Measurements from ENCODE around the gene HBB.

Gene HBB

GRCh38 chr11:5239046-5239445 lies 12.2 kb upstream of the HBB start:
- Histone ChIP-seq H3K27me3 (ENCODE audit: control insufficient read depth in 3 of 3, insufficient read depth in 3 of 3, low read depth in 1 of 3, low read length in 3 of 3) (no peaks in the 10 kb centered on the region), H3K14ac (ENCODE audit: low read length) (no peak overlapping the region), H3K23ac (ENCODE audit: low read depth, low read length, poor library complexity) (no peak overlapping the region), H3K9ac (ENCODE audit: low read depth, low read length, poor library complexity) (no peak overlapping the region), H2AFZ (ENCODE audit: low read length) (no peak overlapping the region), H3K4ac (ENCODE audit: low read length) (no peak overlapping the region), H2BK15ac (ENCODE audit: low read length) (no peak overlapping the region), H3K36me3 (replicated peaks in 1 of 2; ENCODE audit: control insufficient read depth in 2 of 2, insufficient read depth in 2 of 2, low read length in 2 of 2) (no peaks in the 10 kb centered on the region), H3K27ac (replicated peaks; ENCODE audit: low read length) (no peak overlapping the region), H4K8ac (ENCODE audit: low read depth, low read length) (no peak overlapping the region), H3K4me3 (ENCODE audit: low read length in 2 of 2) (no peak overlapping the region), H3K4me2 (ENCODE audit: insufficient read depth, low read length, poor library complexity, severe bottlenecking) (no peak overlapping the region), H3K4me1 (ENCODE audit: control insufficient read depth in 2 of 2, insufficient read depth in 1 of 2, low read depth in 1 of 2, low read length in 2 of 2) (no peaks in the 10 kb centered on the region), H2AK5ac (ENCODE audit: low read depth, low read length) (no peak overlapping the region), H3K18ac (ENCODE audit: low read length) (no peak overlapping the region), H3K79me1 (ENCODE audit: low read depth, low read length) (no peaks in the 10 kb centered on the region), H4K91ac (ENCODE audit: low read depth, low read length, poor library complexity) (no peak overlapping the region), H2BK12ac (ENCODE audit: low read length) (no peak overlapping the region), H3K9me3 (replicated peaks in 1 of 2; ENCODE audit: control insufficient read depth in 2 of 2, insufficient read depth in 1 of 2, low read depth in 1 of 2, low read length in 2 of 2) (no peaks in the 10 kb centered on the region), H2BK120ac (ENCODE audit: low read depth, low read length) (no peak overlapping the region), H2BK5ac (ENCODE audit: low read length) (no peak overlapping the region)
- DNase-seq (ENCODE audit: low spot score): no peak

GRCh38 chr11:5238486-5238885 lies 11.6 kb upstream of the HBB start:
- H3K4ac ChIP-seq (ENCODE audit: low read length): no peak overlapping the region
- H2AFZ ChIP-seq (ENCODE audit: low read length): no peak overlapping the region
- H3K23ac ChIP-seq (ENCODE audit: low read depth, low read length, poor library complexity): no peak overlapping the region
- H3K18ac ChIP-seq (ENCODE audit: low read length): no peak overlapping the region
- H3K14ac ChIP-seq (ENCODE audit: low read length): no peak overlapping the region
- H3K27ac ChIP-seq (replicated peaks; ENCODE audit: low read length): no peak overlapping the region
- H3K27me3 ChIP-seq (ENCODE audit: control insufficient read depth in 3 of 3, insufficient read depth in 3 of 3, low read depth in 1 of 3, low read length in 3 of 3): no peaks in the 10 kb centered on the region
- no peak for DNase-seq (ENCODE audit: low spot score)
- H2BK15ac ChIP-seq (ENCODE audit: low read length): no peak overlapping the region
- no peak overlapping the region for H3K9ac ChIP-seq (ENCODE audit: low read depth, low read length, poor library complexity)
- H2BK5ac ChIP-seq (ENCODE audit: low read length): no peak overlapping the region
- no peak overlapping the region for H4K8ac ChIP-seq (ENCODE audit: low read depth, low read length)
- no peak overlapping the region for H3K4me3 ChIP-seq (ENCODE audit: low read length in 2 of 2)
- no peaks in the 10 kb centered on the region for H3K9me3 ChIP-seq (replicated peaks in 1 of 2; ENCODE audit: control insufficient read depth in 2 of 2, insufficient read depth in 1 of 2, low read depth in 1 of 2, low read length in 2 of 2)
- WGBS, 2 donors (ENCODE audit: extremely low coverage in 2 of 2, insufficient read length in 2 of 2, insufficient replicate concordance in 1 of 2): no CpG with 5 or more reads among the region's 2 CpGs
- no peak overlapping the region for H2BK12ac ChIP-seq (ENCODE audit: low read length)
- no peak overlapping the region for H2BK120ac ChIP-seq (ENCODE audit: low read depth, low read length)
- H3K79me1 ChIP-seq (ENCODE audit: low read depth, low read length): no peaks in the 10 kb centered on the region
- H4K91ac ChIP-seq (ENCODE audit: low read depth, low read length, poor library complexity): no peak overlapping the region
- H3K4me1 ChIP-seq (ENCODE audit: control insufficient read depth in 2 of 2, insufficient read depth in 1 of 2, low read depth in 1 of 2, low read length in 2 of 2): no peaks in the 10 kb centered on the region
- no peaks in the 10 kb centered on the region for H3K36me3 ChIP-seq (replicated peaks in 1 of 2; ENCODE audit: control insufficient read depth in 2 of 2, insufficient read depth in 2 of 2, low read length in 2 of 2)
- no peak overlapping the region for H3K4me2 ChIP-seq (ENCODE audit: insufficient read depth, low read length, poor library complexity, severe bottlenecking)
- H2AK5ac ChIP-seq (ENCODE audit: low read depth, low read length): no peak overlapping the region

GRCh38 chr11:5237420-5237819 lies 10.5 kb upstream of the HBB start:
- no peak overlapping the region for H2AFZ ChIP-seq (ENCODE audit: low read length)
- H3K27ac ChIP-seq (replicated peaks; ENCODE audit: low read length): no peak overlapping the region
- H3K4ac ChIP-seq (ENCODE audit: low read length): no peak overlapping the region
- H3K18ac ChIP-seq (ENCODE audit: low read length): no peak overlapping the region
- no peaks in the 10 kb centered on the region for H3K36me3 ChIP-seq (replicated peaks in 1 of 2; ENCODE audit: control insufficient read depth in 2 of 2, insufficient read depth in 2 of 2, low read length in 2 of 2)
- H2BK12ac ChIP-seq (ENCODE audit: low read length): no peak overlapping the region
- H3K23ac ChIP-seq (ENCODE audit: low read depth, low read length, poor library complexity): no peak overlapping the region
- H2BK5ac ChIP-seq (ENCODE audit: low read length): no peak overlapping the region
- no peak overlapping the region for H2BK15ac ChIP-seq (ENCODE audit: low read length)
- no peak overlapping the region for H3K9ac ChIP-seq (ENCODE audit: low read depth, low read length, poor library complexity)
- H2BK120ac ChIP-seq (ENCODE audit: low read depth, low read length): no peak overlapping the region
- H3K14ac ChIP-seq (ENCODE audit: low read length): no peak overlapping the region
- H3K4me3 ChIP-seq (ENCODE audit: low read length in 2 of 2): no peak overlapping the region
- H3K79me1 ChIP-seq (ENCODE audit: low read depth, low read length): no peaks in the 10 kb centered on the region
- no peaks in the 10 kb centered on the region for H3K4me1 ChIP-seq (ENCODE audit: control insufficient read depth in 2 of 2, insufficient read depth in 1 of 2, low read depth in 1 of 2, low read length in 2 of 2)
- WGBS, 2 donors (ENCODE audit: extremely low coverage in 2 of 2, insufficient read length in 2 of 2, insufficient replicate concordance in 1 of 2): no CpG with 5 or more reads among the region's 2 CpGs
- no peak for DNase-seq (ENCODE audit: low spot score)
- H4K8ac ChIP-seq (ENCODE audit: low read depth, low read length): no peak overlapping the region
- H3K27me3 ChIP-seq (ENCODE audit: control insufficient read depth in 3 of 3, insufficient read depth in 3 of 3, low read depth in 1 of 3, low read length in 3 of 3): no peaks in the 10 kb centered on the region
- H2AK5ac ChIP-seq (ENCODE audit: low read depth, low read length): no peak overlapping the region
- H3K4me2 ChIP-seq (ENCODE audit: insufficient read depth, low read length, poor library complexity, severe bottlenecking): no peak overlapping the region
- no peaks in the 10 kb centered on the region for H3K9me3 ChIP-seq (replicated peaks in 1 of 2; ENCODE audit: control insufficient read depth in 2 of 2, insufficient read depth in 1 of 2, low read depth in 1 of 2, low read length in 2 of 2)
- H4K91ac ChIP-seq (ENCODE audit: low read depth, low read length, poor library complexity): no peak overlapping the region

GRCh38 chr11:5235364-5236095 lies 8.7 kb upstream of the HBB start:
- no peak overlapping the region for H3K9ac ChIP-seq (ENCODE audit: low read depth, low read length, poor library complexity)
- H3K36me3 ChIP-seq (replicated peaks in 1 of 2; ENCODE audit: control insufficient read depth in 2 of 2, insufficient read depth in 2 of 2, low read length in 2 of 2): no peaks in the 10 kb centered on the region
- no peak for DNase-seq (ENCODE audit: low spot score)
- H2BK5ac ChIP-seq (ENCODE audit: low read length): no peak overlapping the region
- no peaks in the 10 kb centered on the region for H3K79me1 ChIP-seq (ENCODE audit: low read depth, low read length)
- H2BK12ac ChIP-seq (ENCODE audit: low read length): no peak overlapping the region
- no CpG with 5 or more reads among the region's 5 CpGs for WGBS, 2 donors (ENCODE audit: extremely low coverage in 2 of 2, insufficient read length in 2 of 2, insufficient replicate concordance in 1 of 2)
- no peak overlapping the region for H3K14ac ChIP-seq (ENCODE audit: low read length)
- H2AK5ac ChIP-seq (ENCODE audit: low read depth, low read length): no peak overlapping the region
- no peak overlapping the region for H3K23ac ChIP-seq (ENCODE audit: low read depth, low read length, poor library complexity)
- H3K27ac ChIP-seq (replicated peaks; ENCODE audit: low read length): no peak overlapping the region
- H3K4me1 ChIP-seq (ENCODE audit: control insufficient read depth in 2 of 2, insufficient read depth in 1 of 2, low read depth in 1 of 2, low read length in 2 of 2): no peaks in the 10 kb centered on the region
- H2BK120ac ChIP-seq (ENCODE audit: low read depth, low read length): no peak overlapping the region
- no peak overlapping the region for H2AFZ ChIP-seq (ENCODE audit: low read length)
- H3K9me3 ChIP-seq (replicated peaks in 1 of 2; ENCODE audit: control insufficient read depth in 2 of 2, insufficient read depth in 1 of 2, low read depth in 1 of 2, low read length in 2 of 2): no peaks in the 10 kb centered on the region
- H4K8ac ChIP-seq (ENCODE audit: low read depth, low read length): no peak overlapping the region
- no peak overlapping the region for H4K91ac ChIP-seq (ENCODE audit: low read depth, low read length, poor library complexity)
- no peak overlapping the region for H3K4ac ChIP-seq (ENCODE audit: low read length)
- H3K27me3 ChIP-seq (ENCODE audit: control insufficient read depth in 3 of 3, insufficient read depth in 3 of 3, low read depth in 1 of 3, low read length in 3 of 3): no peaks in the 10 kb centered on the region
- no peak overlapping the region for H3K18ac ChIP-seq (ENCODE audit: low read length)
- H3K4me3 ChIP-seq (ENCODE audit: low read length in 2 of 2): no peak overlapping the region
- no peak overlapping the region for H2BK15ac ChIP-seq (ENCODE audit: low read length)
- no peak overlapping the region for H3K4me2 ChIP-seq (ENCODE audit: insufficient read depth, low read length, poor library complexity, severe bottlenecking)

Data from neuronal stem cell (in vitro differentiated cells).